HEK293T (cell line): ENCODE measurements around the gene NETO2.

ENCODE experiments used
- BHLHE40 ChIP-seq: fragments of 450-650 bp; IDR thresholded peaks from 2 replicates; pipeline ENCODE4 v1.6.1; 2016; ENCODE audit warnings: mild to moderate bottlenecking, moderate library complexity, borderline replicate concordance
- CTBP1 ChIP-seq: fragments of 450-650 bp; IDR thresholded peaks from 2 replicates; pipeline ENCODE4 v1.6.1; 2016; ENCODE audit warnings: borderline replicate concordance
- ELF4 ChIP-seq: fragments of 450-650 bp; IDR thresholded peaks from 2 replicates; pipeline ENCODE4 v1.6.1; 2017; ENCODE audit warnings: antibody characterized with exemption
- FOXM1 ChIP-seq: fragments of 450-650 bp; IDR thresholded peaks from 2 replicates; pipeline ENCODE4 v1.6.1; 2017; ENCODE audit warnings: mild to moderate bottlenecking, borderline replicate concordance
- SP1 ChIP-seq: fragments of 450-650 bp; IDR thresholded peaks from 2 replicates; pipeline ENCODE4 v1.6.1; 2017
- SUZ12 ChIP-seq: fragments of 450-650 bp; IDR thresholded peaks from 2 replicates; pipeline ENCODE4 v1.6.1; 2016; ENCODE audit warnings: mild to moderate bottlenecking

DNA sequence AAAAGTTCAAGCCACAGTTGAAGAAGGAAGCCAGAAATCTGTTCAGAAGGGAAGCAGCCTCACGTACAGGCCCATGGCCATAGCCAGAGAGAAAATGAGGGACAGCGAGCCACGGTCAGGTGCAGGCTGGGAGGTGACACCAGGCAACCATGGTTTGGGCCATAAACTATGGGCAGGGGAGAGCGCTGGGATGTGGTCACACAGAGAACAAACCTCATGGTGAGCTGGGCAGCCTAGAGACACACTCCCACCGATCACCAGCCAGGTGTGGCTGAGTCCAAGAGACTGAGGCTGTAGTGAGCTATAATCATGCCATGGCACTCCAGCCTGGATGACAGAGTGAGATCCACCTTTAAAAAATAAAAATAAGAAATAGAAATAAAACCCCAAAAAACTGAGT lies 76.5 kb downstream of the NETO2 start:
- no peak for TF ChIP-seq SUZ12
- TF ChIP-seq FOXM1 = no peak
- TF ChIP-seq CTBP1 = no peak
- no peak for TF ChIP-seq ELF4
- no peak for TF ChIP-seq BHLHE40
- TF ChIP-seq SP1 = no peak
